ENCODE data around the gene HS6ST1.

HS6ST1 gene

DNA sequence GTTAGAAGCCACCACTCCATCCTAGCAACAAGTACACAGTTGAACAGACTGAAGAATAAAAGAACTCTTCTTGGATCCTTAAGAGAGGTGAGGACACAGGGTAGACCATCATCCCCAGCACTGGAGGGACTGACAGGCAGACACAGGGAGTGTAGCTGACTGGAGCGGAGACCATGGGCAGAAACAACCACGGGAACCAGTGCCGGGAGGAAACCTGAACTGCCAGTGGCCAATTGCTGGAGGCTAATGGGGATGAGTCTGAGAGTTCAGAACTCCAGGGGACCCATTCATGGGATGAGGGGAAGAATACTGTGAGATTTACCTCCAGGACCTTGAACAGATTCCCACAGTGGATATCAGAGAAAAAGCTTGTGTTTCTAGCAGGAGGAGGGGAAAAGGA lies 76.8 kb downstream of the HS6ST1 start:
- H3K9me3 ChIP-seq: no peaks in the 10 kb centered on the region
- no peak overlapping the region for H3K27ac ChIP-seq
- no peaks in the 10 kb centered on the region for H3K36me3 ChIP-seq
- H3K4me3 ChIP-seq (ENCODE audit: low read depth in 1 of 2, low read length in 1 of 2): no peak overlapping the region
- peaks cover 3% of the 10 kb centered on the region for H3K27me3 ChIP-seq
- TF ChIP-seq, protein P1, sequence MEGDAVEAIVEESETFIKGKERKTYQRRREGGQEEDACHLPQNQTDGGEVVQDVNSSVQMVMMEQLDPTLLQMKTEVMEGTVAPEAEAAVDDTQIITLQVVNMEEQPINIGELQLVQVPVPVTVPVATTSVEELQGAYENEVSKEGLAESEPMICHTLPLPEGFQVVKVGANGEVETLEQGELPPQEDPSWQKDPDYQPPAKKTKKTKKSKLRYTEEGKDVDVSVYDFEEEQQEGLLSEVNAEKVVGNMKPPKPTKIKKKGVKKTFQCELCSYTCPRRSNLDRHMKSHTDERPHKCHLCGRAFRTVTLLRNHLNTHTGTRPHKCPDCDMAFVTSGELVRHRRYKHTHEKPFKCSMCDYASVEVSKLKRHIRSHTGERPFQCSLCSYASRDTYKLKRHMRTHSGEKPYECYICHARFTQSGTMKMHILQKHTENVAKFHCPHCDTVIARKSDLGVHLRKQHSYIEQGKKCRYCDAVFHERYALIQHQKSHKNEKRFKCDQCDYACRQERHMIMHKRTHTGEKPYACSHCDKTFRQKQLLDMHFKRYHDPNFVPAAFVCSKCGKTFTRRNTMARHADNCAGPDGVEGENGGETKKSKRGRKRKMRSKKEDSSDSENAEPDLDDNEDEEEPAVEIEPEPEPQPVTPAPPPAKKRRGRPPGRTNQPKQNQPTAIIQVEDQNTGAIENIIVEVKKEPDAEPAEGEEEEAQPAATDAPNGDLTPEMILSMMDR (IDR thresholded peaks at IDR 0.05): no peak
- H3K4me1 ChIP-seq (ENCODE audit: control insufficient read depth in 1 of 2, insufficient read depth in 1 of 2, low read depth in 1 of 2, low read length in 1 of 2): no peaks in the 10 kb centered on the region

DNA sequence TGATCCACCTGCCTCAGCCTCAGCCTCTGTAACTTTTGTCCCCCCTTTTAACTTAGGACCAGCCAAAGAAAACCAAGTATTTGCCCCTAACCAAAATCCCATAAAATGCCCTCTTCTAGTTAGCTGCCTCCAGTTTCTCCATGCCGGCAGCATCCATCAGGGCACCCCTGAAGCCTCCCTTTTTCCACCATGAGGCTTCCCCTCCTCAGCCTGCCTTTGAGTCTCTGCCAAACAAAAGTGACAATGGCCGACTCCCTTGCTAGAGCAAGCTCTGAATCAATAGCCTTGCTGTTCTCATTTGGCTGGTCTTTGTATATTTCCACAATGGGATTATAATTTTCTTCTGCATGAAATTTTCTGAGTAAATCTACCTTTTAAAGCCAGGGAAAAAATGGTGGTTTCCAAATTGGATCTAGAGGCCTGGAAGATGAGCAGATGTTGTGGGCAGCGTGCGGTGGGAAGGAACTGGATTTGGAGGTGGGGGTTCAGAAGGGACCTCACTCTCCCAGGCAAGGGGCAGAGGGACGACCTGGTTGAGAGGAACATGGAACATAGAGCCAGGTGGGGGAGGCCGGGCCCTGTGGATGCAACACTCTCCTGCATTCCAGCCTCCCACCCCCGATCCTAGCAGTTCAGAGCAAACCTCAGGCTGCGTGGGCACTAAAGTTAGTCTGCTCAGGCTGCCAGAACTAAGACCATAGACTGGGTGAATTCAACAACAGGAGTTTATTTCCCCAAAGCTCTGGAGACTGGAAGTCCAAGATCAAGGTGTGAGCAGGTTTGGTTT lies 80.6 kb downstream of the HS6ST1 start:
- Histone ChIP-seq H3K4me1 (ENCODE audit: control insufficient read depth in 1 of 2, insufficient read depth in 1 of 2, low read depth in 1 of 2, low read length in 1 of 2) (peaks cover 4% of the 10 kb centered on the region in 2 experiments), H3K9me3 (no peaks in the 10 kb centered on the region)
- TF ChIP-seq, protein P1 (IDR thresholded peaks at IDR 0.05): no peak

DNA sequence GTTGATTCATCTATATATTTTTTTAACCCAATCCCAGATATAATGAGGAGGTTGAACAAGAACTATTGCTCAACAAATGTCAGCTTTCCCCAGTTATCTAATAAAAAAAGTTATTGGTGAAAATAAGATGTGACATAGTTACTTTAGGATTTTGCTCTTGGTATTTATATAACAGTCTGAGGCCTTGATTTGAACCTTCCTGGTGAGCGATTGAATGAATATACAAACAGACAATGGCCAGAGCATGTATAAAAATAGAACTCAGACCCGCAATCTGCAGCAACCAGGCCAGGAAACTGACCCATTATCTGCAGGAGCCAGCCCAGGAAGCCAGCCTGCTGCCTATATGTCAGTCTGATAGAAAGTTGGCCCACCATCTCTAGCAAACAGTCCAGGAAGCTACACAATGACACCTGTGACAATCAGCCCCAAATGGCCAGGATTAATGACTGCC lies 81.6 kb downstream of the HS6ST1 start:
- Histone ChIP-seq H3K36me3 (no peaks in the 10 kb centered on the region), H3K4me1 (ENCODE audit: control insufficient read depth in 1 of 2, insufficient read depth in 1 of 2, low read depth in 1 of 2, low read length in 1 of 2) (peaks cover 9 to 11% of the 10 kb centered on the region in 2 experiments), H3K27me3 (peaks cover 11% of the 10 kb centered on the region), H3K9me3 (no peaks in the 10 kb centered on the region), H3K4me3 (ENCODE audit: low read depth in 1 of 2, low read length in 1 of 2) (no peak overlapping the region), H3K27ac (no peak overlapping the region)
- TF ChIP-seq, protein P1 (IDR thresholded peaks at IDR 0.05): no peak

More for the DNA sequence above, 80.6 kb downstream of the HS6ST1 start:
- Histone ChIP-seq H3K4me3 (ENCODE audit: low read depth in 1 of 2, low read length in 1 of 2) (no peak overlapping the region), H3K27me3 (peaks cover 3% of the 10 kb centered on the region), H3K36me3 (no peaks in the 10 kb centered on the region), H3K27ac (no peak overlapping the region)

DNA sequence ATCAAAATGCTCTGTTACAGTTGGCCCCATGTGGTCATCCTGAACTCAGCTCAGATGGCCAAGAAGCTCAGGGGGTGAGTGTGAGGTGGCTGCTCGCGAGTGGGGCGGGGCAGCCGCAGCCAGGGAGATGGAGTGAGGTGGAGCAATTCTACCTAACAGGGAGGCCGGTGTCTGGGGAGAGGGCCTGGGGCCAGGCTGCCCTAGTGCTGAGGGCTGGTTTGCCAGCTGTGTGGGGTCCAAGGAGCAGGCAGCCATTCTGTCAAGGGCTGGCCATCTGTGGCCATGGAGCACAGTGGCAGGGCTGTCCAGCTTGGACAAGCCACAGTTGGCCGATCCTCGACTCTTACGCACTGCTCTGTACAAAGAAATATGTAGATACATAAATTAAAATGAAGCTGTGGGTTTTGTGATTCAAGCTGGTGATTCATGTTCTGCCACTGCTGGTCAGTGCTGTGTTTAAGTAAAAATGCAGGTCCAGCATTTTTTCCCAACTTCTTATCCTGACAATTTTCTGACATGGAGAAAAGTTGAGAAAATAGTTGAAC lies 82.1 kb downstream of the HS6ST1 start:
- H3K36me3 ChIP-seq: no peaks in the 10 kb centered on the region
- H3K27me3 ChIP-seq: peaks cover 14% of the 10 kb centered on the region
- TF ChIP-seq, protein P1 (IDR thresholded peaks at IDR 0.05): no peak
- peaks cover 9 to 11% of the 10 kb centered on the region in 2 experiments for H3K4me1 ChIP-seq (ENCODE audit: control insufficient read depth in 1 of 2, insufficient read depth in 1 of 2, low read depth in 1 of 2, low read length in 1 of 2)
- H3K27ac ChIP-seq: no peak overlapping the region
- H3K4me3 ChIP-seq (ENCODE audit: low read depth in 1 of 2, low read length in 1 of 2): no peak overlapping the region
- no peaks in the 10 kb centered on the region for H3K9me3 ChIP-seq

DNA sequence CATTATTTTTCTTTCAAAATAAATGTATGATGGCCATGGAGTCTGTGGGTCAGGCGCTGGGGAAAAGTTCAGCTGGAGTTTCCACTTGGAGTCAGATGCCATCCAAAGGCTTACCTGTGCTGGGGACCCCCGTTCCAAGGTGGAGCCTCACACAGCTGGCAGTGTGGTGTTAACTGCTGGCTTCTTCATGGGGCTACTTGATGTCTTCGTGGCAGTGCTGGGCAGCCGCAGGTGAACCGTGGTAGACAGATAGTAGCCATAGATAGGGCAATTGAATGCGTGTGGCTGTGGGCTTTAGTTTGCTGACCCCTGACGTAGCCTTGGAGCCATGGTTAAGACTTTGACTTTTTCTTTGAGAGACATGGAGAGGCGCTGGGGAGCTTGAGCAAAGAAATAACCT lies 83.1 kb downstream of the HS6ST1 start:
- no peak overlapping the region for H3K27ac ChIP-seq
- no peak overlapping the region for H3K4me3 ChIP-seq (ENCODE audit: low read depth in 1 of 2, low read length in 1 of 2)
- TF ChIP-seq, protein P1 (IDR thresholded peaks at IDR 0.05): no peak
- H3K9me3 ChIP-seq: no peaks in the 10 kb centered on the region
- H3K36me3 ChIP-seq: no peaks in the 10 kb centered on the region
- H3K27me3 ChIP-seq: peaks cover 23% of the 10 kb centered on the region
- peaks cover 9 to 11% of the 10 kb centered on the region in 2 experiments for H3K4me1 ChIP-seq (ENCODE audit: control insufficient read depth in 1 of 2, insufficient read depth in 1 of 2, low read depth in 1 of 2, low read length in 1 of 2)

All from neutrophil (primary cell).